ENCODE data around the gene KIF5C. TPM values are rescaled to one million over a fixed set of nuclear protein-coding genes. Genes with fewer than 3 reads are reported as not detected.

The KIF5C gene
- polyA plus RNA-seq, 3 donors from 2014 or later: 0.20 to 1.1 TPM; not detected in 1

DNA sequence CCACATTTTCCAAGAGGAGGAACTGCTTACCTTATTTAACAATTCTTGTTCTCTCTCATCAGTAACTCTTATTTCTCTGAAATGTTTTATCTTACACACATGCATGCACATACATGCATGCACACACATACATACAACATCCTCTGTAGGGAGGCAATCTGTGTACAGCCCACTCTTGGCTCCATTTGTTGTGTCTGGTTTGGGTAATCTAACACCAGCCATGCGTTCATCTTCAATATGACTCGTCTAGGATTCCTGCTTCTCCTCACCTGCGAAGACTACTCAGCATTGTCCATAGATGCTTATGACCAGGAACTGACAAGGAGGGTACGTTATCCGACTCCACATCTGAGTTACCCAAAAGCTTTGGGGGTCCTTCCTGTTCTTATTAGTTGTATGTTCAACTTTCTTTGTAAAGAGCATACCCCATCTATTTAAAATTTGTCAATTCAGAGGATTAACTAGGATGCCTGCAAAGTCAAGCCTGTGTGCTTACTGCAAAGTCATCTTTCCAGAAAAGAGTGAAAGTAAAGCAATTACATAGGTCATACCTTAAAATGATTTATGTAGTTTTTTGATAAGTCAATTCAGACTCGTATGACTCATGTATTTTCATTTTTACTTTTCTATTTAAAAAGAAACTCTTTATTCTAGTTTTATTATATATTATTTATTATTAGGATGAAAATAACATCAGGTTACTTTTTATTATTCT is 181.7 kb downstream of the KIF5C start:
- H3K36me3 Mint-ChIP-seq: no peaks in the 10 kb centered on the region

DNA sequence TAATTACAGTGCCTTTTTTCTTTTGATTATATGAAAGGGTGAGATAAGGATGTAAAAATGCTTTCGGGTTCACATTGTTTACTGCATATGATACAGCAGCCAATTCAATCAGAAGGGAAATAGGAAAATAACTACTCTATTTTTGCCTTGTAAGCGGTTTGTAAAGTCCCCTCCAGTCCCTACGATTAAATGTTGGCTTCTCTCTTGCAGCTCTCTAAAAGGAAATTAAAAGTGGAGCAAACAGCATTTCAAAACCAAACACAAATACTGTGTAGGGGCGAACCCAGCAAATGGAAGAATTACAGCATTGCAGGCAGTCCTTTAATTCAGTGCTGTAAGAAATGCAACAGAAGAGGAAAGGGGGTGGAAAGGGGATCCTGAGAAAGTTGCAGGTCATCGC is 182.4 kb downstream of the KIF5C start:
- Mint-ChIP-seq H3K4me1 (no peaks in the 10 kb centered on the region), H3K9me3 (peaks cover 0 to 4% (median 0%) of the 10 kb centered on the region in 6 donors), H3K27ac (no peak overlapping the region), H3K36me3 (no peaks in the 10 kb centered on the region), H3K27me3 (ENCODE audit: low read depth in 3 of 3) (peaks cover 2 to 4% (median 2%) of the 10 kb centered on the region in 3 donors), H3K4me3 (no peak overlapping the region)
- no peak for DNase-seq

More for the DNA sequence above, 181.7 kb downstream of the KIF5C start:
- Mint-ChIP-seq H3K4me1 (no peaks in the 10 kb centered on the region), H3K9me3 (peaks cover 0 to 4% (median 0%) of the 10 kb centered on the region in 6 donors), H3K27me3 (ENCODE audit: low read depth in 3 of 3) (peaks cover 2 to 4% (median 2%) of the 10 kb centered on the region in 3 donors), H3K4me3 (no peak overlapping the region), H3K27ac (no peak overlapping the region)
- DNase-seq: no peak

DNA sequence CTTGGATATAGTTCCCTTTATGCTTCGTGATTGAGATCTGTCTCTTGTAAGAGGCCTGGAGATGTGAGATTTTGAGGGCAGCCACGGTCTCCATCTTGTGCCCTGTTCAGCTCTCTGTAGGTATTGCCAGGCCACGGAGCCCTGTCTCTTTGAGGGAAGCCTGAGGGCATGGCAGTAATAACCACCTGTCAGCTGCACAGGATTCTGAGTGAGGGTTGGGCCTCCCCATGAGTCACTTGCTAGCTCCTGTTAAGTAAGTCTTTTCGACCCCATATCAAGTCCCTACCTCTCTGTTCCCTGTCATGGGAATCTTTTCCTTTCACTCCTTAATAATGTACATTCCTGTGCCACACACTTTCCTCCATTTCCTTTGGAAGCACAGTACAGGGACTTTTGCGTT is 183.9 kb downstream of the KIF5C start:
- Mint-ChIP-seq H3K4me3 (no peak overlapping the region), H3K4me1 (no peaks in the 10 kb centered on the region), H3K27ac (no peak overlapping the region), H3K27me3 (ENCODE audit: low read depth in 3 of 3) (peaks cover 2 to 4% (median 2%) of the 10 kb centered on the region in 3 donors), H3K9me3 (peaks cover 0 to 4% (median 0%) of the 10 kb centered on the region in 6 donors), H3K36me3 (no peaks in the 10 kb centered on the region)
- no peak for DNase-seq

DNA sequence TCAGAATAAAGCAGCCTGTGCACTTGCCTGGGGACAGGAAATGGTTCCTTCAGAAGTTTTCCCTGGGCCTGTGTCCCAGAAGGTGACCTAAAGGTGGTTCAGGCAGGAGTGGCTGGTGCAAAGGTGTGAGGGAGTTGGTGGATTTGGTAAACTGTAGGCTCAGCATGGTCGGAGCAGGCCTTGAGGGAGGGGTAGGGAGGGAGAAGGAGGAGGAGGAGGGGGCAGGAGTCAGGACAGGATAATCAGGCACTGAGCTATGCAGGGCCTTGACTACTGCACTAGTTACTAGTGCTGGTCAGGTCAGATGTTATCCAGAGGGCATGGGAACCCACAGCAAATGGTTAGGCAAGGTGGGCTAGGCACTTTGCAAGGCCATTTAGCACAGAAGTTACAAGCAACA is 184.8 kb downstream of the KIF5C start:
- Mint-ChIP-seq H3K27me3 (ENCODE audit: low read depth in 3 of 3) (peaks cover 2 to 4% (median 2%) of the 10 kb centered on the region in 3 donors), H3K4me3 (no peak overlapping the region), H3K36me3 (no peaks in the 10 kb centered on the region), H3K4me1 (no peaks in the 10 kb centered on the region), H3K9me3 (peaks cover 0 to 4% (median 0%) of the 10 kb centered on the region in 6 donors), H3K27ac (no peak overlapping the region)
- DNase-seq: no peak

DNA sequence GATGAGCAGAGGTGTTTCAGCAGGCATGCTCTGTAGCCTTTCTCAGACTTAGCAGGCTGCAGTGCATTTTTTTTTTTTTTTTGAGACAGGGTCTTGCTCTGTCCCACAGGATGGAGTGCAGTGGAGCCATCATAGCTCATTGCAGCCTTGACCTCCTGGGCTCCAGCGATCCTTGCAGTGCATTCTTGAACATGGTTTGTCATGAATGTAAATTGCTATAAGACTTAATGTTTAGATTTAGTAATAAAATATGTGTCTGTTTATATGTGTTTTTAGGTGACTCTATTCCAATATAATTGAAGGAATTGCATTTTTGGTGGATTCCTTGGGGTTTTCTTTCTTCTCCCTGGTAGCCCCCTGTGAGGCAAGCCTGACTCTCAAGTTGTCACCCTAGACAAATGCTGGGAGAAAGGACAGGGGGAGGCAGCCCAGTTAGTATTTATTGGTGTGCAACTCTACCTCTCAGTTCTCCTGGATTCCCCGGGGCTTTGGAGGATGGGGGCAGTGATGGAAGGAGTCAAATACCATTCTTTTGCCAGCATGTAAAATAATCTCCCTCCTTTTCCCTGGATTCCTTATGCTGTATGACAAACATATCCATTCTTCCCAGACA is 186.2 kb downstream of the KIF5C start:
- Mint-ChIP-seq H3K27ac (no peak overlapping the region), H3K36me3 (no peaks in the 10 kb centered on the region), H3K4me3 (no peak overlapping the region), H3K9me3 (peaks cover 0 to 4% (median 0%) of the 10 kb centered on the region in 6 donors), H3K4me1 (no peaks in the 10 kb centered on the region), H3K27me3 (ENCODE audit: low read depth in 3 of 3) (peaks cover 2 to 8% (median 4%) of the 10 kb centered on the region in 3 donors)
- DNase-seq: no peak

DNA sequence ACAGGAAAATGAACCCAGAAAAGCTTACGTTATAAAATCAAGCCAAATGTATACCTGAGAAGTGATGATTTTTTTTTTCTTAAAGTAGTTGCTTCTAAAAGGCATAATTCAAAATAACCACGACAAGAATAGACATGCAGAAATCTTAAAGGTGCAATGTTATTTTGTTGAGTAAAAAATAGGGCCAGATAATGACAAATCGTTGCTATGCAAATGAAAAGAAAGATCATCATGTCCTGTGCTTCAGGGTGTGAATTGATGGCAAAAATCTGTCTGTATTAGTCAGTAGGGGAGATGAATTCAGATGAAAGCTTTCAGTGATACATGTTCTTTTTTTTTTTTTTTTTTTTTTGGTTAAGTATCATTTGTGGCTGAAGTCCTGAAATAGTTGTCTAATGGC is 187.5 kb downstream of the KIF5C start:
- no peaks in the 10 kb centered on the region for H3K4me1 Mint-ChIP-seq
- H3K4me3 Mint-ChIP-seq: no peak overlapping the region
- peaks cover under 1 to 8% (median 3%) of the 10 kb centered on the region in 3 donors for H3K27me3 Mint-ChIP-seq (ENCODE audit: low read depth in 3 of 3)
- H3K36me3 Mint-ChIP-seq: no peaks in the 10 kb centered on the region
- no peak for DNase-seq
- no peak overlapping the region for H3K27ac Mint-ChIP-seq
- peaks cover 0 to 4% (median 0%) of the 10 kb centered on the region in 6 donors for H3K9me3 Mint-ChIP-seq

DNA sequence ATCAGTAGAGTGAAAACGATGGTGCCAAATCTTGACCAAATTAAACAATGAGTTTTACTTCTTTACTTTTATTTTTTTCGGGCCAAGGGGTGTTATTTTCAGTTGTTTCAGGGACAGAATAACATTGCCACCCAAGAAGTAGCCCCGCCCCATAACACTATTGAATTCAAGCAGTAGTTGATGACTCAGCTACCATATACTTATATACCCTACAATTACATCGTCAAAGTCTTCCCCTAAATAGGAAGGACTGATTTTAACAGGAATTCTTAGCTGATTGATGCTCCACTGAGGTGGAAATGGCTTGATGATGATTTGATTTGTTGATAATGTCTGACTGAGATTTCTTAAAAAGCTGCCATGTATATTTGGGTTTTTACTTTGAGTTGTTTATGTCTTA is 188.2 kb downstream of the KIF5C start:
- DNase-seq: no peak
- Mint-ChIP-seq H3K27ac (no peak overlapping the region), H3K36me3 (no peaks in the 10 kb centered on the region), H3K27me3 (ENCODE audit: low read depth in 3 of 3) (peaks cover 0 to 8% (median 0%) of the 10 kb centered on the region in 3 donors), H3K4me1 (no peaks in the 10 kb centered on the region), H3K9me3 (peaks cover 0 to 4% (median 0%) of the 10 kb centered on the region in 6 donors), H3K4me3 (no peak overlapping the region)

DNA sequence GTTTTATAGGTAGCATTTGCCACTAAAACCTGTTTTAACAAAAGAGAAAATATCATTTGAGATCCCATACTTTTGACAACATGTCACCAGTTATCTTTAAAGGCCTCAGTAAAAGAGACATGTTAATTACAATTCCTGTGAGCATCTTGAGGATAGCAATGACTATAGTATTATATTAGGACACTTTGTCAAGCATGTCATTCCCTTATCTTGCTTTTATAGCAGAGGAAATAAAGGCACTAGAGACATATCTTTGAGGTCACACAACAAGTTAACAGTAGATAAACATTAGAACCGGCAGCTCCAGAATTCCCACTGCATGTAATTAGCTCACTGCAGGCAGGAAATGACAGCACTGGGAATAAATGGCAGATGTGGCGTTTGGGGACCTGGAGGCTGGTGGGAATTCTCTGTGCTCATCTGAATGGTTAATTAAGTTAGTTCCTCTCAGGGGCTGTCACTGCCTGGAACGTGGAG is 189.4 kb downstream of the KIF5C start:
- no peaks in the 10 kb centered on the region for H3K36me3 Mint-ChIP-seq
- no peak overlapping the region for H3K27ac Mint-ChIP-seq
- H3K4me3 Mint-ChIP-seq: no peak overlapping the region
- peaks cover 0 to 5% of the 10 kb centered on the region in 2 donors for H3K4me1 Mint-ChIP-seq
- H3K27me3 Mint-ChIP-seq (ENCODE audit: low read depth in 3 of 3): peaks cover 0 to 12% (median 0%) of the 10 kb centered on the region in 3 donors
- peaks cover 0 to 2% (median 0%) of the 10 kb centered on the region in 6 donors for H3K9me3 Mint-ChIP-seq
- no peak for DNase-seq

DNA sequence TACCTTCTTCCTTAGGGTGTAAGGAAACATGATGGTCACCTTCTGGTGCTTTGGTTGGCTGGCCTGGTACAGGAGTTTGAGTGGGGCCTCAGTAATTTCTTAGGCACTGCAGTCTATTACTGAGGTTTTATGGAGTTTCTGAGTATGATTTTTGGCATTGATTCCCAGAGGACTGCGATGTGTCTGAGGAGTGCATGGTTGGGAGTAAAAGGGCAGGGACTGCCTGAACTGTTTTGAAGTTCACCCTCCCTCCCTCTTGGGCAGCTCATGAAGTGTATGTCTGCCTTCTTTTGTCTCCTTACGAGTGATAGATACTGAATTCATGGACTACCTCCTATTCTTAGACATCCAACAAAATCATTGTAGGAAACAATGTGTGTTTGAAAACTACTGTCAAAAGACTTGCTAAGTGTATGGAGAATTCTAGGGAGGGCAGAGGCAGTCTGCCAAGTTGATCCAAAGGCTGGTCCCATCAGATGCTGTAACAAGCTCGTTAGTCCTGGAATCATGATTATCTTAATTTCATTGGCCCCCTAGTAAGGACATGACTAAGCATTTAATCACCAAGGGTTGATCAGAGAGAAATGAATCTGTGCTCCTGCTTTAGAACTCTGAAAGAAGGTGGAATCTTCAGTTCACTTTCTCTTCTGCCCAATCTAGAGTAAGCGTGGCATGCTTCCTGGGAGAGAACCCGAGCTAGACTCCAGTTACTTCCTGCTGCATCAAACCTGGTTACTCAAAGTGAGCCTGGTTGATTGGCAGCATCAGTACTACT is 190.0 kb downstream of the KIF5C start:
- H3K36me3 Mint-ChIP-seq: no peaks in the 10 kb centered on the region
- peaks cover 0 to 12% (median 0%) of the 10 kb centered on the region in 3 donors for H3K27me3 Mint-ChIP-seq (ENCODE audit: low read depth in 3 of 3)
- no peak overlapping the region for H3K27ac Mint-ChIP-seq
- no peak for DNase-seq
- peaks cover 0 to 11% of the 10 kb centered on the region in 2 donors for H3K4me1 Mint-ChIP-seq
- H3K4me3 Mint-ChIP-seq: no peak overlapping the region
- H3K9me3 Mint-ChIP-seq: peaks cover 0 to 3% (median 0%) of the 10 kb centered on the region in 6 donors

DNA sequence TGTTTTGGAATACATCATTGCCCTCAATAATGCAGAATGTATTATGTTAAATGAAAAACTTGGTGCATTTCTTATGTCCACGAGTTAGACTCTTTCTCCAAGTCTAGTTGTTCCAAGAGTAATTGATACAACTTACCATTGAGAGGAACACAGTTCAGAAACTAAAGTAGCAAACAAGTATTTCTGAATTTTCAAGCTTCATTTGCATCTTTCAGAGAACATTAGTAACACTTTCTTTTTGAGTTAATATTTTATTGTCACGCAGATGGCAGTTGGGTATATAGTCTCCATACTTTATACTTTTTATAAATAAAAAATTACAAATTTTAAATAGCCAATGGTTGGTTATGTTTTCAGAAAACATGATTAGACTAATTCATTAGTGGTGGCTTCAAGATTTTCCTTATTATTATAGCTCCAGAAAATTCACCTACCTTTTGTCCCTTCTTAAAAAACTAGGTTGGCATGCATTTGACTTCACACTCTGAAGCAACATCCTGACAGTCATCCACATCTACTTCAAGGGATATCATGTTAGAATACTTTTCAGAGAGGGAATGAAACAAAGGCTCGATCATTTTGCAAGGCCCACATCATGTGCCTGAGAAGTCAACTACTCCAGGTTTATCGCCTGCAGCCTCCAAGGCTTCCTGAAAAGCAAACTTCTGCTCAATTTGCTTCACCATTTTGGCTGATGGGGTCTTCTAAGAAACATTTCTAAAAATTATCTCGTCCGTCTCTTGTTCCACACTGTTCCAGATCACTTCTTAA is 193.4 kb downstream of the KIF5C start:
- Mint-ChIP-seq H3K36me3 (no peaks in the 10 kb centered on the region), H3K27me3 (ENCODE audit: low read depth in 3 of 3) (peaks cover 0 to 12% (median 3%) of the 10 kb centered on the region in 3 donors), H3K4me1 (peaks cover 0 to 11% of the 10 kb centered on the region in 2 donors), H3K9me3 (peaks cover 0 to 4% (median 0%) of the 10 kb centered on the region in 6 donors), H3K4me3 (no peak overlapping the region), H3K27ac (no peak overlapping the region)
- no peak for DNase-seq

DNA sequence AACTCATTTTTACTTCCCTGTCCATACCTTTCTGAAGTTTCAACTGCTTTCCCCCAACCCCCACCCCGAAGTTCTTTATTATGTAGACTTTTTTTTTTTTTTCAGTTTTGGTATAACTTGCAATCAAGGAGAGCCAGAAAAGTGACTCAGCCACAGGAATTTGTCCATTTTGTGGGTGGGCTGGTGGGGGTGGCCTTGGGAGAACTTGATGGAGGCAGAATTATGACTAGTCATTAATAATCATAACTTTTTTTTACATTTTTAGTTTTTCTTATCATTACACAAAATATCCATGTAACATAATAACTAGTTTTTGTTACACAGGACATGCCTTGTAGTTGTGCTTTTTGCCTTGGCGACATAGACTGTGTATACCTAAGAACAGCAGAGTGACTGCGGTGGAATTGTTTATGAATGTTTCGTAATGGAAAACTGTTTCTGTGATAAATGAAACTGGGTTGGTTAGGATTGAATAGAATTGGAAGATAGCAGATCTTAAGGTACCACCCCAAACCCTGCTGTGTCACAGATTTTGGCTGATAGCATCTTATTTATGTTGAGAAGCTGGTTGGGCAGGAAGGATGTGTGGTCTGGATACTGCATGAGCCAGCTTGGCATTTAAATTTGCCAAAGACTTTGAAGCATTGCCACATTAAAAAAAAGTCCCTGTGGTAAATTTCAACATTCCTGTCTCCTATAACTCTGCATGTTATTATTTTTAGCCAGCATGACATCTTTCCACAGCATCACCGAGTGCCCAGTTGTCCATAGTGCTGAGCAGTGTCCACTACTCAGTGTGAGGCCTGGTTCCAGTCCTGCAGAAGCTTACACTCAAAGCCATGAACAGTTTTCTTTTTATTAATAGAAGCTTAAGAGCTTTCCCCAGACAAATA is 194.2 kb downstream of the KIF5C start:
- Mint-ChIP-seq H3K9me3 (peaks cover 0 to 4% (median 0%) of the 10 kb centered on the region in 6 donors), H3K4me3 (no peak overlapping the region), H3K27me3 (ENCODE audit: low read depth in 3 of 3) (peaks cover 0 to 12% (median 3%) of the 10 kb centered on the region in 3 donors), H3K4me1 (peaks cover 0 to 11% of the 10 kb centered on the region in 2 donors), H3K36me3 (no peaks in the 10 kb centered on the region), H3K27ac (no peak overlapping the region)
- DNase-seq: no peak

DNA sequence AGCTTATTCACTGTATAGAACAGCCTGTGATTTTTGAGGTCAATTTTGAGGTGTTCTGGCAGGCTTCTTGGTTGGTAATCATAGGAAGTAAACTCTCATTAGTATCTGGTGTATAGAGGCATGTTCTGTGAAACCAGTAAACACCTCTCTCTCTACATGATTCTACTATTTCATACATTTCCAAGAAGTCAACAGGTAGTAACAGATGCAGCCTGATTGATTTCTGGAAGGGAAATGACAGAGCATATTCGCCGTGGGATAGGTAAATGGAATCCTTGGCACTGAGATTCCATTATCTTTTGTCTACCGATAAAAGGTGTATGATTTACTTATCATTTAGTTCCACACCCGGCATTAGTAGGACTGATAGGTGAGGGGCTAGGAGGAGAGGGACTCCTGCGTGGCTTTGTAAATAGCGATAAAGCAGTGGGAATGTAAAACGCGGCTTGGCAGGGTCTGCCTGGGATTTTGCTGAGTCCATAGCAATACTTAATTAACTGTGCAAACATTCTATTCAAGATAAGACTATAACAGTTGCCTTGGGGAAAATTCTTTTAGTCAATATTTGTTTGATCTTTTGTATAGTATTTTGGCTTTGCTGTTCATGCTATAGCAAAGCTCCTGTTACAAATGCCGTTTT is 195.8 kb downstream of the KIF5C start:
- Mint-ChIP-seq H3K4me1 (peaks cover 0 to 11% of the 10 kb centered on the region in 2 donors), H3K27ac (no peak overlapping the region), H3K9me3 (peaks cover 0 to 4% (median 0%) of the 10 kb centered on the region in 6 donors)

More for the DNA sequence above, 195.8 kb downstream of the KIF5C start:
- H3K4me3 Mint-ChIP-seq: no peak overlapping the region
- no peak for DNase-seq
- no peaks in the 10 kb centered on the region for H3K36me3 Mint-ChIP-seq
- peaks cover 0 to 6% (median 4%) of the 10 kb centered on the region in 3 donors for H3K27me3 Mint-ChIP-seq (ENCODE audit: low read depth in 3 of 3)
